Omental fat pad (tissue), 4 donors: ENCODE results near the gene COL8A1. TPM values are rescaled to one million over a fixed set of nuclear protein-coding genes. Genes with fewer than 3 reads are reported as not detected.
A peak's percentile ranks its signal among the peaks of the same experiment; 100 is the strongest.

Experiments
- ATAC-seq: fragments of 150-250 bp; one replicate; pipeline ENCODE4 v1.9.1; 2016; ENCODE audit warnings: mild to moderate bottlenecking, moderate library complexity; ENCODE audit not compliant: low FRiP score
- DNase-seq: peaks from one replicate; pipeline ENCODE4 v3.0.0-alpha.2; 2019; ENCODE audit warnings: low spot score
- CTCF ChIP-seq, 3 donors: fragments of 450-650 bp; IDR thresholded peaks; one replicate each; pipeline ENCODE4 v1.5.1; 2016 to 2017; ENCODE audit warnings: antibody characterized with exemption in 3 of 3, mild to moderate bottlenecking in 3 of 3, moderate library complexity in 2 of 3
- total RNA-seq, 4 donors: library from RNA; depleted of rRNA; stranded (reverse); fragments of >200 nt; gene quantifications; one replicate each; pipeline ENCODE4 v1.1.0, GENCODE V29; 2016

COL8A1 gene
- total RNA-seq, 4 donors from 2014 or later = 16.7 to 303 (median 151) TPM

GRCh38 chr3:99753268-99753975 lies 115.0 kb downstream of the COL8A1 start:
- peak; percentile 51 for ATAC-seq
- peak in 1 of 3 donors; percentile 11 for TF ChIP-seq CTCF (IDR thresholded peaks at IDR 0.05)
- DNase-seq = no peak

GRCh38 chr3:99755831-99756230 lies 117.4 kb downstream of the COL8A1 start:
- no peak for TF ChIP-seq CTCF (IDR thresholded peaks at IDR 0.05)
- no peak for ATAC-seq
- DNase-seq = no peak

- ATAC-seq (no peak), DNase-seq (no peak)
- TF ChIP-seq CTCF (IDR thresholded peaks at IDR 0.05) = no peak
Measured at GRCh38 chr3:99757966-99758365, 119.6 kb downstream of the COL8A1 start.

- no peak for TF ChIP-seq CTCF (IDR thresholded peaks at IDR 0.05)
- no peak for ATAC-seq
- no peak for DNase-seq
Measured at GRCh38 chr3:99758502-99759177, 120.2 kb downstream of the COL8A1 start.

- DNase-seq = no peak
- no peak for TF ChIP-seq CTCF (IDR thresholded peaks at IDR 0.05)
Measured at GRCh38 chr3:99760031-99760430, 121.6 kb downstream of the COL8A1 start.

GRCh38 chr3:99760629-99761028 lies 122.2 kb downstream of the COL8A1 start:
- peak; percentile 78 for ATAC-seq

More at GRCh38 chr3:99760031-99760430, 121.6 kb downstream of the COL8A1 start:
- ATAC-seq = no peak

More at GRCh38 chr3:99760629-99761028, 122.2 kb downstream of the COL8A1 start:
- DNase-seq = no peak
- TF ChIP-seq CTCF (IDR thresholded peaks at IDR 0.05) = no peak
